ENCODE data around the gene SUCLA2. TPM values are rescaled to one million over a fixed set of nuclear protein-coding genes. Genes with fewer than 3 reads are reported as not detected.
"Not testable (repeated sequence)": the region's sequence is repeated elsewhere in the genome, so short reads cannot be mapped to it uniquely, and the experiment has no call there.

Gene SUCLA2
- total RNA-seq, 1 experiment from 2014 or later = 80.9 TPM

- no peaks in the 10 kb centered on the region for H3K9me3 ChIP-seq (replicated peaks)
- H3K27me3 ChIP-seq (replicated peaks) = no peaks in the 10 kb centered on the region
- no peak overlapping the region for H3K27ac ChIP-seq
- no peak for DNase-seq (ENCODE audit: low read depth in 1 of 2, low spot score in 2 of 2)
- H3K4me3 ChIP-seq = no peak overlapping the region
- H3K36me3 ChIP-seq = peaks cover 44% of the 10 kb centered on the region
- H3K4me1 ChIP-seq (replicated peaks) = no peaks in the 10 kb centered on the region
Observed at GRCh38 chr13:47962237-47962636, 38.8 kb downstream of the SUCLA2 start.

GRCh38 chr13:47959468-47960247, 41.4 kb downstream of the SUCLA2 start:
- Histone ChIP-seq H3K9me3 (replicated peaks) (no peaks in the 10 kb centered on the region), H3K27me3 (replicated peaks) (no peaks in the 10 kb centered on the region), H3K4me1 (replicated peaks) (no peaks in the 10 kb centered on the region), H3K27ac (no peak overlapping the region), H3K4me3 (no peak overlapping the region), H3K36me3 (peaks cover 45% of the 10 kb centered on the region)
- no peak for DNase-seq (ENCODE audit: low read depth in 1 of 2, low spot score in 2 of 2)

- no peaks in the 10 kb centered on the region for H3K4me1 ChIP-seq (replicated peaks)
- no peak overlapping the region for H3K4me3 ChIP-seq
- peaks cover 31% of the 10 kb centered on the region for H3K36me3 ChIP-seq
- no peaks in the 10 kb centered on the region for H3K9me3 ChIP-seq (replicated peaks)
- no peaks in the 10 kb centered on the region for H3K27me3 ChIP-seq (replicated peaks)
- H3K27ac ChIP-seq = no peak overlapping the region
- no peak for DNase-seq (ENCODE audit: low read depth in 1 of 2, low spot score in 2 of 2)
Observed at GRCh38 chr13:47957073-47957472, 44.0 kb downstream of the SUCLA2 start.

- no peaks in the 10 kb centered on the region for H3K9me3 ChIP-seq (replicated peaks)
- no peak overlapping the region for H3K4me3 ChIP-seq
- peaks cover 29% of the 10 kb centered on the region for H3K36me3 ChIP-seq
- no peak for DNase-seq (ENCODE audit: low read depth in 1 of 2, low spot score in 2 of 2)
- no peaks in the 10 kb centered on the region for H3K27me3 ChIP-seq (replicated peaks)
- H3K27ac ChIP-seq = no peak overlapping the region
- H3K4me1 ChIP-seq (replicated peaks) = no peaks in the 10 kb centered on the region
Observed at GRCh38 chr13:47955836-47956235, 45.2 kb downstream of the SUCLA2 start.

GRCh38 chr13:47949799-47950198, 51.3 kb downstream of the SUCLA2 start:
- Histone ChIP-seq H3K36me3 (peaks cover 32% of the 10 kb centered on the region), H3K4me1 (replicated peaks) (no peaks in the 10 kb centered on the region), H3K27me3 (replicated peaks) (no peaks in the 10 kb centered on the region), H3K27ac (no peak overlapping the region), H3K9me3 (replicated peaks) (no peaks in the 10 kb centered on the region), H3K4me3 (no peak overlapping the region)
- no peak for DNase-seq (ENCODE audit: low read depth in 1 of 2, low spot score in 2 of 2)

- DNase-seq (ENCODE audit: low read depth in 1 of 2, low spot score in 2 of 2) = no peak
- H3K27me3 ChIP-seq (replicated peaks) = no peaks in the 10 kb centered on the region
- H3K4me3 ChIP-seq = no peak overlapping the region
- H3K4me1 ChIP-seq (replicated peaks) = no peaks in the 10 kb centered on the region
- peaks cover 32% of the 10 kb centered on the region for H3K36me3 ChIP-seq
- no peaks in the 10 kb centered on the region for H3K9me3 ChIP-seq (replicated peaks)
- no peak overlapping the region for H3K27ac ChIP-seq
Observed at GRCh38 chr13:47945738-47946137, 55.3 kb downstream of the SUCLA2 start.

- peaks cover 32% of the 10 kb centered on the region for H3K36me3 ChIP-seq
- not testable (repeated sequence) for H3K4me3 ChIP-seq; DNase-seq (ENCODE audit: low read depth in 1 of 2, low spot score in 2 of 2); H3K9me3 ChIP-seq (replicated peaks); H3K27ac ChIP-seq; H3K27me3 ChIP-seq (replicated peaks); H3K4me1 ChIP-seq (replicated peaks)
Observed at GRCh38 chr13:47945146-47945545, 55.9 kb downstream of the SUCLA2 start.

- Histone ChIP-seq H3K27me3 (replicated peaks) (no peaks in the 10 kb centered on the region), H3K4me1 (replicated peaks) (no peaks in the 10 kb centered on the region), H3K4me3 (no peak overlapping the region), H3K36me3 (peaks cover 3% of the 10 kb centered on the region), H3K27ac (no peak overlapping the region), H3K9me3 (replicated peaks) (no peaks in the 10 kb centered on the region)
- no peak for DNase-seq (ENCODE audit: low read depth in 1 of 2, low spot score in 2 of 2)
Observed at GRCh38 chr13:47934371-47934770, 66.7 kb downstream of the SUCLA2 start.

- no peak for DNase-seq (ENCODE audit: low read depth in 1 of 2, low spot score in 2 of 2)
- Histone ChIP-seq H3K9me3 (replicated peaks) (no peaks in the 10 kb centered on the region), H3K4me3 (no peak overlapping the region), H3K36me3 (peaks cover 3% of the 10 kb centered on the region; the same call in 1 of the 2 replicates), H3K27ac (no peak overlapping the region), H3K27me3 (replicated peaks) (no peaks in the 10 kb centered on the region), H3K4me1 (replicated peaks) (no peaks in the 10 kb centered on the region)
Observed at GRCh38 chr13:47932950-47933923, 67.8 kb downstream of the SUCLA2 start.

- H3K4me3 ChIP-seq = no peak overlapping the region
- no peaks in the 10 kb centered on the region for H3K9me3 ChIP-seq (replicated peaks)
- DNase-seq (ENCODE audit: low read depth in 1 of 2, low spot score in 2 of 2) = no peak
- no peak overlapping the region for H3K27ac ChIP-seq
- H3K36me3 ChIP-seq = no peaks in the 10 kb centered on the region
- H3K27me3 ChIP-seq (replicated peaks) = no peaks in the 10 kb centered on the region
- H3K4me1 ChIP-seq (replicated peaks) = no peaks in the 10 kb centered on the region
Observed at GRCh38 chr13:47930649-47931165, 70.4 kb downstream of the SUCLA2 start.

GRCh38 chr13:47929156-47929555, 71.9 kb downstream of the SUCLA2 start:
- no peak for DNase-seq (ENCODE audit: low read depth in 1 of 2, low spot score in 2 of 2)
- no peaks in the 10 kb centered on the region for H3K27me3 ChIP-seq (replicated peaks)
- H3K27ac ChIP-seq = no peak overlapping the region
- no peaks in the 10 kb centered on the region for H3K36me3 ChIP-seq
- no peak overlapping the region for H3K4me3 ChIP-seq
- H3K9me3 ChIP-seq (replicated peaks) = no peaks in the 10 kb centered on the region
- no peaks in the 10 kb centered on the region for H3K4me1 ChIP-seq (replicated peaks)

- DNase-seq (ENCODE audit: low read depth in 1 of 2, low spot score in 2 of 2) = no peak
- Histone ChIP-seq H3K4me1 (replicated peaks) (no peaks in the 10 kb centered on the region), H3K27me3 (replicated peaks) (no peaks in the 10 kb centered on the region), H3K4me3 (no peak overlapping the region), H3K36me3 (no peaks in the 10 kb centered on the region), H3K9me3 (replicated peaks) (no peaks in the 10 kb centered on the region), H3K27ac (no peak overlapping the region)
Observed at GRCh38 chr13:47917022-47917574, 84.0 kb downstream of the SUCLA2 start.

- Histone ChIP-seq H3K27ac (no peak overlapping the region), H3K4me1 (replicated peaks) (no peaks in the 10 kb centered on the region), H3K36me3 (no peaks in the 10 kb centered on the region), H3K27me3 (replicated peaks) (no peaks in the 10 kb centered on the region), H3K9me3 (replicated peaks) (no peaks in the 10 kb centered on the region), H3K4me3 (no peak overlapping the region)
- DNase-seq (ENCODE audit: low read depth in 1 of 2, low spot score in 2 of 2) = no peak
Observed at GRCh38 chr13:47908197-47908902, 92.7 kb downstream of the SUCLA2 start.
